GM21723 (cell line): ENCODE results near the gene SAPCD2.
"Not testable (repeated sequence)": the region's sequence is repeated elsewhere in the genome, so short reads cannot be mapped to it uniquely, and the experiment has no call there.

Source experiments
- ATAC-seq: cut with Tn5 transposase; IDR thresholded peaks from one replicate; pipeline ENCODE4 v1.9.1; 2021; ENCODE audit warnings: mild to moderate bottlenecking, moderate library complexity; ENCODE audit not compliant: unreplicated experiment

The SAPCD2 gene

DNA sequence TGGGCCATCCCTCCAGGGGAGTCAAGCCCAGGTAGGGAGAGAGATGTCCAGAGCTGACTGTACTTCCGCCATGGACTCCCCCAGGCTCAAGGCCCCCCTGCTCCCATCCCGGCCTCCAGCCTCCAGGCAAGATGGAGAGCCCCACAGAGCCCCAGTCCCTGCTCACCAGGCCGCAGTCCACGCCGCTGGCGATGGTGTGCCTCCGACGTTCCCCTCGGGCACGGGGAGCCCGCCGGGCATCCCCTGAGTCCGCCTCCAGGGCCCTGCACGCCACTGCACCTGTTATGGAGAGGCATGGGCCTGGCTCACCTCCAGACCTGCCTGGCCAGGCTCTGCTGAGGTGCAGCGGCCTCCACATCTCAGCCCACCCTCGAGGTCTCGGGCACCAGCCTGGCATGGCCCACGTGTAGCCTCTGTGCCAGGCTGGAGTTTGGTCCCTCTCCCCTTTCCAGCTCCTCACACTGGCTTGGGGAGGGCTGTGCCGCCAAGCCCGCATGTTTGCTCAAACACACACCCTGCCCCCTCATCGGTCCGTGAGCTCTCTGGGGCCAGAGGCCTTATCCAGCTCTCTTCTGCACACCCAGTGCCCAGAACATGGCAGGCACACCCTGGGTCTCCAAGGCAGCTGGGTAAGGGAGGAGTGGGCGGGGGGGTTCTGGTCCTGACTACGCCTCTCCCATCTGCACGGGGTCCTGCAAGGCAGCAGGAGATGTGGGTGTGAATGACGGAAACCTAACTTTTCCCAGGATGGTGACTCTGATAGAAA is 4.1 kb downstream of the SAPCD2 start:
- no peak for ATAC-seq

DNA sequence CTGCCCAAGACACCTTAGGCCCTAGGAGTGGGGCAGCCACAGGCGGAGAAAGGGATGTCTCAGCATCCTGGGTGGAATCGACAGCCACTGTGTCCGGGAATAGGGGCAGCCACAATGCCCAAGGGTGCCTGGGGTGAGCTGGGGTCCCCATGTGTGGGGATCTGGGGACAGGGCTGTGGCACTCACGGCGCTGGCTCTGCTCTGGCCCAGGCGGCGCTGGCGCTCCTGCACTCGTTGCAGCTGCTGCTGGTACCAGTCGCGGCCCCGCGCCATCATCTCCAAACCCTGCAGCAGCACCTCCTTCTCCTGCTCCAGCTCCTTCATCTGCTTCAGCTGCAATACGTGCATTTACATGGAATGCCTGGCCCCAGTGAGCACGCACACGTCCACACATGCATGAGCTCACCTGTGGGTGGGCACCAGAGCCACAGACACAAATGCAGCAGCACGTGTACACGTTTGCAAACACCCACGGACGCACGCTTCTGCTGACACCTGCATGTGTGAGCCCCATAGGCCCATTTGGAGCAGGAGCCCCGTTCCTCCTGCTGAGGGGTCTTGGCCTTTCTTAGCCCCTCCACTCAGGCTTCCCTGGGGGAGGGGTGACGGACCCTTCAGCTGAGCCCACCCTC is 4.9 kb downstream of the SAPCD2 start:
- ATAC-seq = no peak

GRCh38 chr9:137064880-137065164 is 5.5 kb downstream of the SAPCD2 start:
- no peak for ATAC-seq

DNA sequence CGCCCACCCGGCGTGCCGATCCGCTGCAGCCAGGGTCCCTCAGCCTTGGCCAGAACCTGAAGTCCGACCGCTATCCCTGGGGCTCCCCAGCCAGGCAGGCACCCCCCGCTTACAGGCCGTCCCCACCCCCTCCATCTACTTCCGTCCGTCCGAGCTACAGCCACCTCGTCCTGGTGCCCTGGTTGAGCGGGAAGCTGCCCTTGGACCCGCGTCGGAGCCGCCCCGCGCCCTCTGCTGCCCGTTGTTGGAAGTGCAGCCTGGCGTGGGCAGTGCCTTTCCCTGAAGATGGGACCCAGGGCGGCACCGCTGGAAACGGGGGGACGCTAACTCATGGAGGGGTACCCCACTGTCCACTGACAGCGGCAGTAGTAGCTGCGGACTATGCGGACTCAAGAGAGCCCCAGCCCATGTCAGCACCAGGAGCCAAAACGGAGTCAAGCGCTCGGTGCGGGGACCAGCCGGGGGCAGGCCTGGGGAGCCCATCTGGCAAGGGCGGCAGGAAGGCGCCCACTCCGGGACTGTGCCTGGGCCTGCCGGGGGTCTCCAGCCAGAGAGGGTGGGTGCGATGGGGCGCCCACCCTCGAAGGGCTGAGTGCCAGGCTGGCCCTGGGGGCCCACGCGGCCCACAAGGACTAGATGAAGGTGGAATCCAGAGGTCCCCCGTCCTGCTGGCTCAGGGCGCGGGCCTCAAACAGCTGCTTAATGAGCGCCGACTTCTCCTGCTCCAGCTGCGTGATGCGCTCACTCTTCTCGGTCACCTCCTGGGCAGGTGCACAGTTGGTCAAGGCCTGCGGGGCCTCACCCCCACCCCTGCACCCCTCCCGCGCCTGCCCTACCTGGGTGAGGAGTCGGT is 6.1 kb downstream of the SAPCD2 start:
- ATAC-seq = no peak

DNA sequence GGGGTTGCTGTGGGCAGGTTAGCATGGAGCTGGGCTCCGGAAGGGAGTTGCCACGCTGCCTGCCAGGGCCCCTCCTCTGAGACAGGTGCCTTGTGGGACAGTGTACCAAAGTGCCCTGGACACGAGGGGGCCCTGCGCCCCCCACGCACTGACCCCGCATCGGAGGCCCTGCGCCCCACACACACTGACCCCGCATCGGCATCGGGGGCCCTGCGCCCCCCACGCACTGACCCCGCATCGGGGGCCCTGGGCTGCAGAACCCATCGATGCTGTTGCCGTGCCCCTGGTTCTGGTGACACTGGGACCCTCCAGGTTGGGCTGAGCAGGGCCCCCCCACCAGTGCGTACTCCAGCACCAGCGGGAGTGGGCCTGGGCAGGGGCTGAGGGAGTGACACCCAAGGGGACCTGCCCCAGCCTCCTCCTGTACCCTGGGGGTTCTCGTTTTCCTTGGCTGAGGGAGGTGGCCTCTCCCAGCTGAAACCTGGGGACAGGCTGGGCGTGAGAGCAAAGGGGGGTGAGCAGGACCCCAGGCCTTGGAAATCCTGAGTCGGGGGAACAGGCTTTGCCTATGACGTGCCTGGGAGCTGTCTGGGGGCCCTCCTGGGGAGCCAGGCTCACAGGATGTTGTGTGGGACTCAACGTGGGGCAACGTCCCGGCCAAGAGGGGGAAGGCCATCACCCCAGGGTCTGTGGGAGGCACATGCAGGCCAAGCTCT is 6.9 kb downstream of the SAPCD2 start:
- ATAC-seq = no peak

GRCh38 chr9:137062798-137063197 is 7.6 kb downstream of the SAPCD2 start:
- ATAC-seq = not testable (repeated sequence)

DNA sequence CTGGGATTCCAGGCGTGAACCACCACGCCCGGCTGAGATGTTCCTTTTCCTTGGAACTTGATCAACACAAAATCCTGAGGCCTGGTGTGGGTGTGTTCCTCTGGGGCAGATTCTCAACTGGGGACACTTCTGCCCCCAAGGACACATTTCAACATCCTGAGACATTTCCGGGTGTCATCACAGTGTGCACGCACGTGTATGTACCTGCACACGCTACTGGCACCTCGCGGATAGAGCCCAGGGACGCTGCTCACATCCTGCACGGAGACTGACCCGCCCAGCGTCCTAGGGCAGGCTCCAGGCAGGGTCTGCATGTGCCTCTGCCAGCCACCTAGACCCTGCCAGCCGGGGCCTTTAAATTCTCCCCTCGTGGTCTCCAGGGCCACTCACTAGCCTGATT is 8.0 kb downstream of the SAPCD2 start:
- no peak for ATAC-seq

DNA sequence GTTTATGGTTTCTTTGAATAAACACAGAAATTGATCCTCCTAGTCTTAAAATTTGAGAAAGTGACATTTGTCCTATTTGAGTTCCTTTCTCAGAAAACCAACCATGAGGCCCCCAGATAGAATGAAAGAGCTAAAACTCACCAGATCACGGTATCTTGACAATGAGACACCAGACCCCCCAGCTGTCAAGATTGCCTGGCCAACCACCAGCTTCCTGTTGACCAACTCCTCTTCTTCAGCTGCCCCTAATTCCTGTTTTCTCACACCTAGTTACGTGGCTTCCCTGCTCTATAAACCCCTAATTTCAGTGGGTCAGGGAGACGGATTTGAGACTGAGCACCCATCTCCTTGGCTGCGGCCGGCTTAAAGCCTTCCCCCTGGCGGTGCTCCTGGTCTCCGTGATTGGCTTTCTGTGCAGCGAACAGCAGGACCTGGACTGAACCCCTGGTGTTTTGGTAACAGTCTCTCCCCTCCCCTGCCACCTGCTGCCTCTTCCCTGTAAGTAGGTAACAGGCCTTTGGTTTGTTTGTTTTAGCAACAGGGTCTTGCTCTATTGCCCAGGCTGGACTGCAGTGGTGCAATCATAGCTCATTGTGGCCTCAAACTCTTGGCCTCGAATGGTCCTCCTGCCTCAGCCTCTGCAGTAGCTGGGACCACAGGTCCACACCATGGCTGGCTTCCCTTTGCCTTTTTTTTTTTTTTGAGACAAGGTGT is 11.7 kb downstream of the SAPCD2 start:
- ATAC-seq = no peak

GRCh38 chr9:137057545-137057944 is 12.8 kb downstream of the SAPCD2 start:
- ATAC-seq = no peak

DNA sequence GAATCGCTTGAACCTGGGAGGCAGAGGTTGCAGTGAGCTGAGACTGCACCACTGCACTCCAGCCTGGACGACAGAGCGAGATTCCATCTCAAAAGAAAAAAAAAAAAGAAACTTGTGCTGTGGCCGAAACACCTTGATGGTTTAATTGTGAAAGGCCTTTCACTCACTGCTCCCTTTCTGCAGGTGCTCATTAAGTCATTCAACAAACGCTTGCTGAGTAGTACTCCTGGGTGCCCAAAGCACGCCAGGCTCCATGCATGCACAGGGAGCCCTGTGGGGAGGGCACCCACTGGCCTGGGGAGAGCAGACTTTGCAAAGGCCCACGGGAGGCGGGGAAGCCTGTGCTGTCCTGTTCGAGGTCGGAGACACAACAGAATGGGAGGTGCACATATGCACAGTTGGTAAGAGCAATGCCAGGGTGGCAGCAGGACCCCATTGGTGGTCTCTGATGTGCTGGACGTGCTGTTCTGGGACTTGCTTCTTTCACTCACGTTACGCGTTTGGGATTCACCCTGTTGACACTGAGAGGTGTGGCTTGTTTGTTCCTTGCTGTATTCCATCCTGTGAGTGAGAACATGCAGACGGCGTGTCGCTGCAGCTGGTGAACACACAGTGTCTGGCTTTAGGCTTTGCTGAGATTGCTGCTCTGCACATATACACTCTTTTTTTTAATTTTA is 13.5 kb downstream of the SAPCD2 start:
- ATAC-seq = no peak

GRCh38 chr9:137055385-137056364 is 14.7 kb downstream of the SAPCD2 start:
- no peak for ATAC-seq

- no peak for ATAC-seq
Observed at GRCh38 chr9:137054932-137055384, 15.4 kb downstream of the SAPCD2 start.

GRCh38 chr9:137053944-137054931 is 16.1 kb downstream of the SAPCD2 start, which contains the start of gene ENTPD2:
ENTPD2 (minus strand) TSS chr9:137054061; CDS start chr9:137053997, 64 bp downstream.
- ATAC-seq = no peak

DNA sequence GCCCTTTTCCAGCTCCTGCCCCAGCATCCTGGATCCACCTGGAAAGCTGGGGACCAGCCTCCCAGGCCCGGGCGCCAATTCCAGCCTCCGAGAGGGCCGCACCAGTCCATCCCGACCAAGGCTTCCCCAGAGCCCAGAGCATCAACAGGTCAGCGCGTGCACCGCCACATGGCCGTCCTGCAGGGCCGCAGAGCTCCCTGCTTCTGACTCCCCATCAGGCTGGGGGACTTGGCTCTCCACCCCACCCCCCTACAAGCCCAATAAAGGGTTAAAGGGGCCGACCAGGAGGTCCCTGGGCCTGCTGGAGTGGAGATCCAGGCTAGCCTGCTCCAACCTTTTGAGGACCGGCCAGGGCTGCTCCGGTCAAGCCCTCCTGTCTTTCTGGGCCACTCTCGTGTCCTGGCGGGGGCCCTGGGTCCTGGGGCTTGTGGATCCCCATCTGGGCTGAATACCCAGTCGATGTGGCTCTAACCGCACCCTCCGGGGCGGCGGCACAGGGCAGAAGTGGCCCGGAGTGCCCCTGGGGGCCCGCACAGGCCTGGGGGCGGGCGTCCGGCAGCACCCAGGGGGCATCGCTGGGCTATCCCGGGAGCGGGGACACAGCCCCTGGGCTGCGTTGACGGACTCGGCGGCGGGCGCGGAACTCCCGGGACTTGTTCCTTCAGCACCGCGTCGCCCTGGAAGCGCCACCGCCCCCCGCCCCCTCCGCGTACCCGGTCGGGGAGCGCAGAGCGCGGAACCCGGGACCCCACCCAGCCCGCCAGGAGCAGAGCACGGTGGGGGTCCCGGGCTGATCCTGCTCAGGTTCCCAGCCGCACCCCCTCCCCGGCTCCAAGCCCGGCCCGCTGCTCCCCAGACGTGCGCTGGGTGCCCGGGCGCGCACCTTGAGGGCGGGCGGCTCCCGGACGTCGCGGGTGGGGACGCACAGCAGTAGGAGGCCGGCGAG is 17.1 kb downstream of the SAPCD2 start:
- ATAC-seq = no peak

DNA sequence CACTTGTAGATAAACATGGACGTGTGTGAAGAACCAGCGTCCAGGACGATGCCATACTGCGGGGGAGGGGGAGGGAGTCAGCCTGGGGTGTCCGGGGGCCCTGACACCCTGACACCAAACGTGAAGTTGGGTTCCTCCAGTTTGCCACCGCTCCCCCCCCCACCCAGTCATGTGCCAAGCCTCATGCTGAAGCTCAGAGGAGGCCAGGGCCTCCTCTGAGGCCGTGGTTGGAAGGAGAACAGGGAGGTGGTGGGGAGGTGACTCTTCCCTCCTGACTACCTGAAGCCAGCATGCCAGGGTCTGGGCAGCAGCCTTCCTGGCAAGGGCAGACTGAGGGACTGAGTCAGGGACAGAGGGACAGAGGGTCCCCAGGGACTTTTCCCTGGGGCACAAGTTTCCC is 18.1 kb downstream of the SAPCD2 start:
- no peak for ATAC-seq

DNA sequence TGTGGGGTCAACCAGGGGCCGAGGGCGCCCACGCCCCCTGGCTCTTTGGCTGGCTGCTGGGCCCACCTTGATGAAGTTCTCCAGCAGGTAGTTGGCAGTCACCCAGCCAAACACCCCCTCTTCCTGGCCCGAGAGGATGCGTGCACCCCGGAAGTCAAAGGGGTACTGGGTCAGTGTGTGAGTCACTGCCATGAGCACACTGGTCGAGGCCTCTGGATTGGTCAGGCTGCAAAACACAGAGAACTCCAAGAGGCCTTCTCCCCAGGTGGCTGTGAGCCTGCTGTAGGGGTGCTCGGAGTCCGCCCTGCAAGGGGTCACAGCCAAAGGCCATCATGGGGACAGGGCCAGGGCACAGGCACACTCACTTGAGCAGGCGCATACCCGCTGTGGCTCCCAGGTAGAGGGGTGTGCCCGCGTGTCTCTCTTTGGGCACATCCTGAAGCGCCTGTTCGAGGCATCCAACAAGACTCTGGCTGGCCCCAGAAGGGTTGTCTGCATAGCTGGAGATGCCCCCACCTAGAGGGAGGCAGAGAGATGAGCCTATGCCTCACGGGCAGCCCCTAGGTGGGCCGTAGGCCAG is 19.1 kb downstream of the SAPCD2 start:
- ATAC-seq = no peak
